Body of pancreas (tissue), 4 donors: ENCODE results near the gene MTMR2. TPM values are rescaled to one million over a fixed set of nuclear protein-coding genes. Genes with fewer than 3 reads are reported as not detected.
A peak's percentile ranks its signal among the peaks of the same experiment; 100 is the strongest.

Source experiments
- ATAC-seq: fragments of 150-250 bp; one replicate; pipeline ENCODE4 v1.9.1; 2016
- DNase-seq, 4 donors: peaks; one replicate each; pipeline ENCODE4 v3.0.0-alpha.2; 2019
- H3K27ac ChIP-seq, 4 donors: fragments of 200-600 bp; sonication (generic); 1 replicate in 3 of 4; 2 replicates in 1 of 4; pipeline versions ENCODE4 v1.5.1 to v1.6.1; 2016 to 2019; ENCODE audit warnings: mild to moderate bottlenecking in 1 of 4, mixed read lengths in 1 of 4, moderate library complexity in 1 of 4
- H3K27me3 ChIP-seq, 2 donors: fragments of 200-600 bp; sonication (generic); one replicate each; pipeline ENCODE4 v1.6.0; 2016; ENCODE audit warnings: mild to moderate bottlenecking in 1 of 2
- H3K36me3 ChIP-seq, 2 donors: fragments of 200-600 bp; sonication (generic); replicated peaks in 1 of 2; 2 replicates each; pipeline ENCODE4 v1.5.1; 2016; ENCODE audit warnings: low read depth in 2 of 2; ENCODE audit not compliant: insufficient read depth in 1 of 2
- H3K4me1 ChIP-seq: fragments of 200-600 bp; sonication (generic); one replicate; pipeline ENCODE4 v1.6.0; 2016
- H3K4me3 ChIP-seq, 2 donors: fragments of 200-600 bp; sonication (generic); 1 replicate in 1 of 2; 2 replicates in 1 of 2; pipeline ENCODE4 v1.5.1; 2016 to 2019
- H3K9me3 ChIP-seq, 3 donors: fragments of 200-600 bp; sonication (generic); 1 replicate in 2 of 3; 2 replicates in 1 of 3; pipeline ENCODE4 v1.5.1; 2016
- POLR2A ChIP-seq, 3 donors: fragments of 450-650 bp; IDR thresholded peaks; one replicate each; pipeline ENCODE4 v1.6.1; 2016; ENCODE audit warnings: antibody characterized with exemption in 3 of 3, mild to moderate bottlenecking in 2 of 3
- WGBS, 2 donors: methylation state at CpG; one replicate each; pipeline ENCODE4 v1.1.5; 2017; 5-methylcytosine and 5-hydroxymethylcytosine counted together
- intact Hi-C: fragments of 100-400 bp; cut with DNase I; formaldehyde crosslinking; loops from one replicate; pipeline ENCODE4 v1.15.1; 2023
- total RNA-seq, 2 donors: library from RNA; depleted of rRNA; stranded (reverse); fragments of >200 nt; gene quantifications; one replicate each; pipeline ENCODE4 v1.1.0, GENCODE V29; 2016
- TF ChIP-seq, protein P1 (sequence below), 7 experiments: fragments of 450-650 bp in 4 of 7; fragments of 200-600 bp in 3 of 7; sonication (generic) in 3 of 7; IDR thresholded peaks; one replicate each; pipeline ENCODE4 v1.5.1; 2016 to 2019; ENCODE audit warnings: antibody characterized with exemption in 7 of 7

Gene MTMR2
- total RNA-seq, 2 donors from 2014 or later = 6.9 to 14.5 TPM

DNA sequence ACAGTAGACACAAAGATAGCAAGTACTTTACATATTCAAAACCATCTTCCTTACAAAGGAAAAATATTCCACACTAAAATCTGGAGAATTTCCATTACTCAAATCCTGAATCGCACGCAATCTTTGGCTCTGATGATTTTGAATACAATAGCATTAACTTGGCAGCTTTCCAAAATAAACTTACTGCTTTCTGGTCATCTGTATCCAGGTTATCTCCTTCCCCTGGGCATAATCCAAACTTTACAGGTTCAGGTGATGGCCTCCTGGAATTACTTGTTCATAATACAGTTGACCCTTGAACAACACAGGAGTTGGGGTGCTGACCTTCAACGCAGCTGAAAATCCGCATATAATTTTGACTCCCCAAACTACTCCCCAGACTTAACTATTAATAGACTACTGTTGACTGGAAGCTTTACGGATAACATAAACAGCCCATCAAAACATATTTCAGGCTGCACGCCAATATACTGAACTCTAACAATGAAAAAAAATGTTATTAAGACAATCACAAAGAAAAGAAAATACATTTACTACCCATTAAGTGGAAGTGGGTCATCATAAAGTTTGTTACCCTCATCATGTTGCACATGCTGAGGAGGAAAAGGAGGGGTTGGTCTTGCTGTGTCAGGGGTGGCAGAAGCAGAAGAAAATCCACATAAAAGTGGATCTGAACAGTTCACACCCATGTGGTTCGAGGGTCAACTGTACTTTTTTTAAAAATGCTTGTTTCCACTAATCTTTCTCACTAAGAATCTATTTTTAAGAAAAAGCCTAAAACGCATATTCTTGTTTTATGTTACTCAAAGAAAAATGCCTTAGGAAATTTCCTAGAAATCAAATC is 6.5 kb downstream of the MTMR2 start:
- no peaks in the 10 kb centered on the region for H3K27me3 ChIP-seq
- H3K36me3 ChIP-seq = no peaks in the 10 kb centered on the region
- H3K9me3 ChIP-seq = no peaks in the 10 kb centered on the region
- ATAC-seq (peak; percentile 35), DNase-seq (no peak)
- intact Hi-C loops = no loop called here
- WGBS, 2 donors = 49% methylated on average over 8 of the region's 8 CpGs
- peak overlapping the region in 1 of 4 donors; percentile 14 for H3K27ac ChIP-seq
- H3K4me3 ChIP-seq = no peak overlapping the region
- H3K4me1 ChIP-seq = peaks cover 11% of the 10 kb centered on the region
- no peak for TF ChIP-seq POLR2A (IDR thresholded peaks at IDR 0.05)
- TF ChIP-seq, protein P1, sequence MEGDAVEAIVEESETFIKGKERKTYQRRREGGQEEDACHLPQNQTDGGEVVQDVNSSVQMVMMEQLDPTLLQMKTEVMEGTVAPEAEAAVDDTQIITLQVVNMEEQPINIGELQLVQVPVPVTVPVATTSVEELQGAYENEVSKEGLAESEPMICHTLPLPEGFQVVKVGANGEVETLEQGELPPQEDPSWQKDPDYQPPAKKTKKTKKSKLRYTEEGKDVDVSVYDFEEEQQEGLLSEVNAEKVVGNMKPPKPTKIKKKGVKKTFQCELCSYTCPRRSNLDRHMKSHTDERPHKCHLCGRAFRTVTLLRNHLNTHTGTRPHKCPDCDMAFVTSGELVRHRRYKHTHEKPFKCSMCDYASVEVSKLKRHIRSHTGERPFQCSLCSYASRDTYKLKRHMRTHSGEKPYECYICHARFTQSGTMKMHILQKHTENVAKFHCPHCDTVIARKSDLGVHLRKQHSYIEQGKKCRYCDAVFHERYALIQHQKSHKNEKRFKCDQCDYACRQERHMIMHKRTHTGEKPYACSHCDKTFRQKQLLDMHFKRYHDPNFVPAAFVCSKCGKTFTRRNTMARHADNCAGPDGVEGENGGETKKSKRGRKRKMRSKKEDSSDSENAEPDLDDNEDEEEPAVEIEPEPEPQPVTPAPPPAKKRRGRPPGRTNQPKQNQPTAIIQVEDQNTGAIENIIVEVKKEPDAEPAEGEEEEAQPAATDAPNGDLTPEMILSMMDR (IDR thresholded peaks at IDR 0.05) = no peak

DNA sequence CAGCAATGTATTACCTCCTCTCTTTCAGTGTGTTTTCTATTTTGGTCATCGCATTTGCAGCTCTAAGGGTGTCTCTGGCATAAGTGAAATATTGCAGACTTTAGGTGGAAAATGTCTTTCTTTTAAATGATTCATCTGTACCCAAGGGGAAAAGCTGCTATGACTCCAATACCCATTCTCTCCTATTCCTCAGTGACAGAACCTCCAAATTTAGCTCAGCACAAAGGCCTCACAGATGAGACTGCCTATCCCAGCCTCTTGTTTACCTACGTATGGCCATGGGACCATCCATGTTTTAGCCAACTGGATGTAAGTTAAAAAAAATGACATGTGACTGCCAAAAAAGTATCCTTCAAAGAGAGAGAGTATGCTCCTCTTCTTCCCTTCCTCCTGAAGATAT is 7.9 kb downstream of the MTMR2 start:
- no peak for DNase-seq
- H3K9me3 ChIP-seq = no peaks in the 10 kb centered on the region
- H3K27ac ChIP-seq = no peak overlapping the region
- no peaks in the 10 kb centered on the region for H3K36me3 ChIP-seq
- no peaks in the 10 kb centered on the region for H3K27me3 ChIP-seq
- H3K4me1 ChIP-seq = peaks cover 11% of the 10 kb centered on the region
- no peak for ATAC-seq
- intact Hi-C loops = no loop called here
- no peak overlapping the region for H3K4me3 ChIP-seq
- 91 to 94% methylated on average over 2 of the region's 2 CpGs for WGBS, 2 donors
- no peak for TF ChIP-seq POLR2A (IDR thresholded peaks at IDR 0.05)
- TF ChIP-seq, protein P1 (IDR thresholded peaks at IDR 0.05) = no peak

DNA sequence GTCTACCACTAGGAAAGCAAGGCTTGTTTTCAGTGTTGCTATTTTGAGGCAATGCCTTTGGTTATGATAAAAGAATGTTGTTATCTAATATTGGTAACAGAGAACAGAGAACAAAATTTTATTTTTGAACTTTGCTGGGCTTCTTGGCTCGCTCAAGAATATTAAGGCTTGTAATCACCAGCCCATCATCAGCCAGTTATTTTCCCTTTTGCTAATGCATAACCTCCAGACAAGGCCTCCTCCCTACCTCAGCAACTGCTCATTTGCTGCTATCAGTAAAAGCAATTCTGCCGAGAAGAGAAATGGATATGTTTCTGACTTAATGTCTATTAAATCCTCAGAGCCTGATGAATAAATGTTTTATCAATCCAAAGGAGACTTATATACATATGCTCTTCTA is 8.9 kb downstream of the MTMR2 start:
- ATAC-seq (no peak), DNase-seq (no peak)
- no peaks in the 10 kb centered on the region for H3K27me3 ChIP-seq
- H3K27ac ChIP-seq = no peak overlapping the region
- no peaks in the 10 kb centered on the region for H3K36me3 ChIP-seq
- WGBS, 2 donors = 73 to 79% methylated on average over 2 of the region's 2 CpGs
- TF ChIP-seq, protein P1 (IDR thresholded peaks at IDR 0.05) = no peak
- no peak for TF ChIP-seq POLR2A (IDR thresholded peaks at IDR 0.05)
- no peaks in the 10 kb centered on the region for H3K9me3 ChIP-seq
- H3K4me1 ChIP-seq = peaks cover 11% of the 10 kb centered on the region
- H3K4me3 ChIP-seq = no peak overlapping the region
- intact Hi-C loops = no loop called here

DNA sequence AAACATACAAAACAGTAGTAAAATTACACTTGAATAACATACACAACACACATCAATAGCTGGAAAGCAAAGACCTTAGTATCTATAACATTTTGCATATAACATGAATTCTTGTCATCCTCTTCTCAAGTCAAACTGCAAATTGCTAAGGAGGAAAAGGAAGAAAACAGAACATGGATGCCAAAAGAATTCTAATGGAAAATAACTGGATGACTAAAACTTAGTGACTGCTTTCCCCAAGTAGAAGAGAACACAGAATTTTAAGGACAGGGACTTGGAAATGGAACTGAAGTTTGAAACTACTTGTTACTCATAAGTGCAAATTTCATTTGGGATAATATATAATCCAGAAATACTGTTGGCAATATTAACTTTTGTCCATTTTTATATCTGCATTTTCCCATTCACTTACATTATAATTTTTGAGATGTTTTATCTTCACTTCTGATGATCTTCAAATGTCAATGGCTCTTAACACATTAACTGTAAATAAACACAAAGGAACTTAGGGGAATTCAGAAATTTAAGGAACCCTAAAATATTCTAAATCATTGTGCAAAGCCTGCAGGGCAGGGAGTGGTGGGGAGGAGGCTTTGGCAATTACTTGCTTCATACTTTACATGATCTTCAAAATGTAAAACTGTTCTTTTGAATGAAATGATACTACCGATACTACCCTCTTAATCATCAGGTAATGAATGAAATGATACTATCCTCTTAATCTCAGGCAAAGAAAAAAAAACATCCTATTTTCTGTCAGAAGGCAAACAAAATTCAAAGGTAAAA is 9.9 kb downstream of the MTMR2 start:
- no peaks in the 10 kb centered on the region for H3K27me3 ChIP-seq
- H3K9me3 ChIP-seq = no peaks in the 10 kb centered on the region
- H3K36me3 ChIP-seq = no peaks in the 10 kb centered on the region
- H3K27ac ChIP-seq = no peak overlapping the region
- TF ChIP-seq, protein P1 (IDR thresholded peaks at IDR 0.05) = no peak
- TF ChIP-seq POLR2A (IDR thresholded peaks at IDR 0.05) = no peak
- WGBS, 2 donors = 93 to 100% methylated on average over 1 of the region's 1 CpG
- H3K4me3 ChIP-seq = no peak overlapping the region
- DNase-seq (no peak), ATAC-seq (no peak)
- H3K4me1 ChIP-seq = peaks cover 11% of the 10 kb centered on the region
- intact Hi-C loops = no loop called here
